Measurements from ENCODE around the gene XPO4.
"Not testable (repeated sequence)": the region's sequence is repeated elsewhere in the genome, so short reads cannot be mapped to it uniquely, and the experiment has no call there.

The XPO4 gene

GRCh38 chr13:20902438-20903163 lies at the start of gene XPO4:
TSS of gene XPO4 (minus strand) at chr13:20902746. CDS start at chr13:20902738, 8 bp downstream.
- ATAC-seq, result peak; percentile 95 to 97

- ATAC-seq, result not testable (repeated sequence)
Observed at GRCh38 chr13:20948001-20948400, 45.5 kb upstream of the XPO4 start.

- no peak for ATAC-seq
Observed at GRCh38 chr13:20945952-20946383, 43.4 kb upstream of the XPO4 start.

- ATAC-seq, result no peak
Observed at GRCh38 chr13:20942938-20943559, 40.5 kb upstream of the XPO4 start.

- not testable (repeated sequence) for ATAC-seq
Observed at GRCh38 chr13:20940511-20940910, 38.0 kb upstream of the XPO4 start.

GRCh38 chr13:20940083-20940482 lies 37.5 kb upstream of the XPO4 start:
- ATAC-seq, result no peak

- no peak for ATAC-seq
Observed at GRCh38 chr13:20939662-20940061, 37.1 kb upstream of the XPO4 start.

GRCh38 chr13:20938302-20938701 lies 35.8 kb upstream of the XPO4 start:
- no peak for ATAC-seq

- no peak for ATAC-seq
Observed at GRCh38 chr13:20927596-20928257, 25.2 kb upstream of the XPO4 start.

GRCh38 chr13:20925395-20925790 lies 22.8 kb upstream of the XPO4 start:
- ATAC-seq, result not testable (repeated sequence)

GRCh38 chr13:20924758-20925394 lies 22.3 kb upstream of the XPO4 start:
- ATAC-seq, result no peak

- no peak for ATAC-seq
Observed at GRCh38 chr13:20923272-20923671, 20.7 kb upstream of the XPO4 start.

GRCh38 chr13:20921572-20921971 lies 19.0 kb upstream of the XPO4 start:
- no peak for ATAC-seq

- not testable (repeated sequence) for ATAC-seq
Observed at GRCh38 chr13:20915676-20916075, 13.1 kb upstream of the XPO4 start.

- no peak for ATAC-seq
Observed at GRCh38 chr13:20911037-20911436, 8.5 kb upstream of the XPO4 start.

- ATAC-seq, result no peak
Observed at GRCh38 chr13:20908714-20909497, 6.4 kb upstream of the XPO4 start.

- no peak for ATAC-seq
Observed at GRCh38 chr13:20904908-20905307, 2.4 kb upstream of the XPO4 start.

- no peak for ATAC-seq
Observed at GRCh38 chr13:20903164-20903475, 574 bp upstream of the XPO4 start.

- peak; percentile 27 to 29 for ATAC-seq
Observed at GRCh38 chr13:20901668-20902437, 693 bp downstream of the XPO4 start.

GRCh38 chr13:20894245-20894644 lies 8.3 kb downstream of the XPO4 start:
- no peak for ATAC-seq

- ATAC-seq, result no peak
Observed at GRCh38 chr13:20891768-20892167, 10.8 kb downstream of the XPO4 start.

GRCh38 chr13:20891034-20891433 lies 11.5 kb downstream of the XPO4 start:
- ATAC-seq, result no peak
